Body of pancreas (tissue), 4 donors: ENCODE measurements around the gene MFAP4.

ENCODE experiments used
- CTCF ChIP-seq, 7 experiments: fragments of 450-650 bp in 4 of 7; fragments of 200-600 bp in 3 of 7; sonication (generic) in 3 of 7; IDR thresholded peaks; one replicate each; pipeline ENCODE4 v1.5.1; 2016 to 2019; ENCODE audit warnings: antibody characterized with exemption in 7 of 7
- POLR2A ChIP-seq, 3 donors: fragments of 450-650 bp; IDR thresholded peaks; one replicate each; pipeline ENCODE4 v1.6.1; 2016; ENCODE audit warnings: antibody characterized with exemption in 3 of 3, mild to moderate bottlenecking in 2 of 3

GRCh38 chr17:19417611-19418010, 30.6 kb upstream of the MFAP4 start:
- TF ChIP-seq CTCF (IDR thresholded peaks at IDR 0.05), result no peak
- TF ChIP-seq POLR2A (IDR thresholded peaks at IDR 0.05), result no peak
